ENCODE measurements around the gene FANCC.

Gene FANCC

GRCh38 chr9:95100071-95100627 lies 217.4 kb downstream of the FANCC start:
- CTCF ChIA-PET: no interaction called here

GRCh38 chr9:95099321-95100070 lies 218.0 kb downstream of the FANCC start:
- no peak for DNase-seq (ENCODE audit: extremely low spot score)
- TF ChIP-seq LEF1 (IDR thresholded peaks at IDR 0.05; ENCODE audit: borderline replicate concordance): no peak
- no peak for TF ChIP-seq ZNF384 (IDR thresholded peaks at IDR 0.05)
- no peak for TF ChIP-seq BHLHE40 (IDR thresholded peaks at IDR 0.05; ENCODE audit: borderline replicate concordance)
- TF ChIP-seq FOXA1 (IDR thresholded peaks at IDR 0.05): no peak
- TF ChIP-seq ARNT (IDR thresholded peaks at IDR 0.05): no peak
- no peak for TF ChIP-seq SP1 (IDR thresholded peaks at IDR 0.05)
- TF ChIP-seq HDGF (IDR thresholded peaks at IDR 0.05; ENCODE audit: borderline replicate concordance): no peak
- TF ChIP-seq FOXK2 (IDR thresholded peaks at IDR 0.05): no peak
- TF ChIP-seq L3MBTL2 (conservative IDR thresholded peaks at IDR 0.05): no peak
- TF ChIP-seq PKNOX1 (IDR thresholded peaks at IDR 0.05): no peak
- no peak for TF ChIP-seq CTBP1 (IDR thresholded peaks at IDR 0.05; ENCODE audit: borderline replicate concordance)
- no peak for TF ChIP-seq SUZ12 (IDR thresholded peaks at IDR 0.05)
- no peak for TF ChIP-seq ELF4 (IDR thresholded peaks at IDR 0.05)
- ChIA-PET POLR2A (no interaction called here), CTCF (no interaction called here)

More at GRCh38 chr9:95100071-95100627, 217.4 kb downstream of the FANCC start:
- no peak for DNase-seq (ENCODE audit: extremely low spot score)
- TF ChIP-seq NFRKB (IDR thresholded peaks at IDR 0.05) (no peak), SUZ12 (IDR thresholded peaks at IDR 0.05) (no peak), LEF1 (IDR thresholded peaks at IDR 0.05; ENCODE audit: borderline replicate concordance) (no peak), PKNOX1 (IDR thresholded peaks at IDR 0.05) (no peak), L3MBTL2 (conservative IDR thresholded peaks at IDR 0.05) (no peak), FOXK2 (IDR thresholded peaks at IDR 0.05) (no peak), BHLHE40 (IDR thresholded peaks at IDR 0.05; ENCODE audit: borderline replicate concordance) (no peak), FOXA1 (IDR thresholded peaks at IDR 0.05) (no peak), HDGF (IDR thresholded peaks at IDR 0.05; ENCODE audit: borderline replicate concordance) (no peak), TARDBP (IDR thresholded peaks at IDR 0.05) (no peak), CTBP1 (IDR thresholded peaks at IDR 0.05; ENCODE audit: borderline replicate concordance) (no peak), FOXM1 (IDR thresholded peaks at IDR 0.05; ENCODE audit: borderline replicate concordance) (no peak), SP1 (IDR thresholded peaks at IDR 0.05) (no peak), ARNT (IDR thresholded peaks at IDR 0.05) (no peak), ELF4 (IDR thresholded peaks at IDR 0.05) (no peak)
- POLR2A ChIA-PET: no interaction called here

- ChIA-PET CTCF (no interaction called here), POLR2A (no interaction called here)
- DNase-seq (ENCODE audit: extremely low spot score): no peak
- TF ChIP-seq CTBP1 (IDR thresholded peaks at IDR 0.05; ENCODE audit: borderline replicate concordance) (no peak), L3MBTL2 (conservative IDR thresholded peaks at IDR 0.05) (no peak), ARNT (IDR thresholded peaks at IDR 0.05) (no peak), SP1 (IDR thresholded peaks at IDR 0.05) (no peak), FOXK2 (IDR thresholded peaks at IDR 0.05) (no peak), ZNF384 (IDR thresholded peaks at IDR 0.05) (no peak), SUZ12 (IDR thresholded peaks at IDR 0.05) (no peak), LEF1 (IDR thresholded peaks at IDR 0.05; ENCODE audit: borderline replicate concordance) (no peak), PKNOX1 (IDR thresholded peaks at IDR 0.05) (no peak), NFRKB (IDR thresholded peaks at IDR 0.05) (no peak), FOXM1 (IDR thresholded peaks at IDR 0.05; ENCODE audit: borderline replicate concordance) (no peak), FOXA1 (IDR thresholded peaks at IDR 0.05) (no peak), HDGF (IDR thresholded peaks at IDR 0.05; ENCODE audit: borderline replicate concordance) (no peak)
Observed at GRCh38 chr9:95098391-95098921, 219.1 kb downstream of the FANCC start.

- CTCF ChIA-PET: no interaction called here
- no peak for TF ChIP-seq CTBP1 (IDR thresholded peaks at IDR 0.05; ENCODE audit: borderline replicate concordance)
- no peak for TF ChIP-seq TARDBP (IDR thresholded peaks at IDR 0.05)
- TF ChIP-seq HDGF (IDR thresholded peaks at IDR 0.05; ENCODE audit: borderline replicate concordance): no peak
- no peak for TF ChIP-seq ZNF384 (IDR thresholded peaks at IDR 0.05)
- TF ChIP-seq LEF1 (IDR thresholded peaks at IDR 0.05; ENCODE audit: borderline replicate concordance): no peak
- no peak for TF ChIP-seq FOXK2 (IDR thresholded peaks at IDR 0.05)
- no peak for TF ChIP-seq PKNOX1 (IDR thresholded peaks at IDR 0.05)
- TF ChIP-seq SP1 (IDR thresholded peaks at IDR 0.05): no peak
- no peak for TF ChIP-seq ELF4 (IDR thresholded peaks at IDR 0.05)
- TF ChIP-seq NFRKB (IDR thresholded peaks at IDR 0.05): no peak
- no peak for TF ChIP-seq SUZ12 (IDR thresholded peaks at IDR 0.05)
- POLR2A ChIA-PET: no interaction called here
- no peak for DNase-seq (ENCODE audit: extremely low spot score)
Observed at GRCh38 chr9:95097279-95097678, 220.2 kb downstream of the FANCC start.

GRCh38 chr9:95096807-95097206 lies 220.7 kb downstream of the FANCC start:
- ChIA-PET CTCF (no interaction called here), POLR2A (no interaction called here)
- no peak for TF ChIP-seq HDGF (IDR thresholded peaks at IDR 0.05; ENCODE audit: borderline replicate concordance)
- no peak for TF ChIP-seq L3MBTL2 (conservative IDR thresholded peaks at IDR 0.05)
- no peak for TF ChIP-seq BHLHE40 (IDR thresholded peaks at IDR 0.05; ENCODE audit: borderline replicate concordance)
- TF ChIP-seq SUZ12 (IDR thresholded peaks at IDR 0.05): no peak
- TF ChIP-seq FOXM1 (IDR thresholded peaks at IDR 0.05; ENCODE audit: borderline replicate concordance): no peak
- TF ChIP-seq ELF4 (IDR thresholded peaks at IDR 0.05): no peak
- no peak for TF ChIP-seq LEF1 (IDR thresholded peaks at IDR 0.05; ENCODE audit: borderline replicate concordance)
- TF ChIP-seq CTBP1 (IDR thresholded peaks at IDR 0.05; ENCODE audit: borderline replicate concordance): no peak
- no peak for TF ChIP-seq ARNT (IDR thresholded peaks at IDR 0.05)
- TF ChIP-seq SP1 (IDR thresholded peaks at IDR 0.05): no peak
- no peak for TF ChIP-seq PKNOX1 (IDR thresholded peaks at IDR 0.05)
- no peak for TF ChIP-seq TARDBP (IDR thresholded peaks at IDR 0.05)
- TF ChIP-seq ZNF384 (IDR thresholded peaks at IDR 0.05): no peak
- no peak for DNase-seq (ENCODE audit: extremely low spot score)

Measured in HEK293T (cell line).